ENCODE data around the gene MAGOHB. TPM values are rescaled to one million over a fixed set of nuclear protein-coding genes. Genes with fewer than 3 reads are reported as not detected.

MAGOHB gene
- total RNA-seq, 2 donors from 2014 or later, result 5.5 to 6.2 TPM

DNA sequence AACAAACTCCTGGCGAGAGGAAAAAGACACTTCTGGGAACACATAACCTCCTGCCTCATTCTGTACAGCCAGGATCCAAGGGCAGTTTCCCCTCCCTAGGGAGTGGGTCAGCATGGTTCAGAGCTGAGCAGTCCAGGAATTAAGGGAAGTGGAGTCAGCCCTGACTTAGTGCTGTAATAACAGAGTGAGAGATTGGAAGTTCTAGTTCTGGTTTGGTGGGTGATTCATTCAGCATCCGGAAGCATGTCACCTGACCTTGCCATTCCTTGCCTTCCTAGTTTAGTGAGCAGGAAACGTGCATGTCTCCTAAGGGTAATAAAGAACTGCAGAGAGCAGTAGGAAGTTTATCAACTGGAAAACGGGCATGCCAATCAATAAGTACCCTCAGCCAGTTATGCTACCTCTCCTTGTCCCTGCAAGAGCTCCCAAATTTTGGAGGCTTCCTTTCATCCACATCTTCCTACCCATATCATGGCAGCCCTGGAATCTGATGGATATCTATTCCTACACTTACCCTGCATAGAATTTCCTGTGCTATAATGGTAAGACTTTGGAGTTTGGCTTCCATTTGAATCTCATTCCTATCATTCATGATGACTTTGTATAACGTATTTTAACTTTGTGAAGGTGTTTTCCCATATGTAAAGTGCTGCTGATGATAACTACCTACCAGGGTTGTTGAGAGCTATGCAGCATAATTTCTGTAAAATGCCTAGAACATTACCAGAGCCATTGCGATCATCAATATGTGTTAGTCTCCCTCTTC lies 28.5 kb upstream of the MAGOHB start:
- TF ChIP-seq, protein P1, sequence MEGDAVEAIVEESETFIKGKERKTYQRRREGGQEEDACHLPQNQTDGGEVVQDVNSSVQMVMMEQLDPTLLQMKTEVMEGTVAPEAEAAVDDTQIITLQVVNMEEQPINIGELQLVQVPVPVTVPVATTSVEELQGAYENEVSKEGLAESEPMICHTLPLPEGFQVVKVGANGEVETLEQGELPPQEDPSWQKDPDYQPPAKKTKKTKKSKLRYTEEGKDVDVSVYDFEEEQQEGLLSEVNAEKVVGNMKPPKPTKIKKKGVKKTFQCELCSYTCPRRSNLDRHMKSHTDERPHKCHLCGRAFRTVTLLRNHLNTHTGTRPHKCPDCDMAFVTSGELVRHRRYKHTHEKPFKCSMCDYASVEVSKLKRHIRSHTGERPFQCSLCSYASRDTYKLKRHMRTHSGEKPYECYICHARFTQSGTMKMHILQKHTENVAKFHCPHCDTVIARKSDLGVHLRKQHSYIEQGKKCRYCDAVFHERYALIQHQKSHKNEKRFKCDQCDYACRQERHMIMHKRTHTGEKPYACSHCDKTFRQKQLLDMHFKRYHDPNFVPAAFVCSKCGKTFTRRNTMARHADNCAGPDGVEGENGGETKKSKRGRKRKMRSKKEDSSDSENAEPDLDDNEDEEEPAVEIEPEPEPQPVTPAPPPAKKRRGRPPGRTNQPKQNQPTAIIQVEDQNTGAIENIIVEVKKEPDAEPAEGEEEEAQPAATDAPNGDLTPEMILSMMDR (IDR thresholded peaks at IDR 0.05), result no peak
- no peak overlapping the region for H3K27ac ChIP-seq

DNA sequence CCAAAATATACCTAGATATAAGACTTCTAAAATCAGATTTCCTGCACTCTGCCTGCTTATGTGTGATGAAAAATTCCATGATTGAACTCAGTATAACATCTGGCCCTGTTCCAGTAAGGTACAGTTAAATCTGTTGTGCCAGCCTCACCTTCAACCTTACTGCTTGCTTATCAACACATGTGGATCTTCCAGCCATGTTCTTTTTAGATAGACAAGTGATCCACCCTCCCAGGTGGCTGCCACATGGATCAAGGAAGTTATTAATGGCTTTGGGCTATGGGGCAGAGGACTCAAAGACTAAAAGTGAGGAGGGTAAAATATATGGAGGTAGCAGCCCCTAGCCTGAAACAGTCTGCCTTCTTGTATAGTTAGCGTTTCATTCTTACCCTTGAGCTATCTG lies 25.3 kb upstream of the MAGOHB start:
- H3K36me3 ChIP-seq, result no peaks in the 10 kb centered on the region
- H3K9me3 ChIP-seq, result no peaks in the 10 kb centered on the region
- H3K27me3 ChIP-seq, result no peaks in the 10 kb centered on the region
- TF ChIP-seq, protein P1 (IDR thresholded peaks at IDR 0.05), result no peak
- no peaks in the 10 kb centered on the region for H3K4me1 ChIP-seq
- H3K4me3 ChIP-seq, result no peak overlapping the region
- DNase-seq (ENCODE audit: low spot score), result no peak
- no peak overlapping the region for H3K27ac ChIP-seq

More for the DNA sequence above, 28.5 kb upstream of the MAGOHB start:
- no peaks in the 10 kb centered on the region for H3K4me1 ChIP-seq
- no peak for DNase-seq (ENCODE audit: low spot score)
- H3K4me3 ChIP-seq, result no peak overlapping the region
- H3K9me3 ChIP-seq, result peaks cover 0 to 20% of the 10 kb centered on the region in 2 donors
- no peaks in the 10 kb centered on the region for H3K27me3 ChIP-seq
- H3K36me3 ChIP-seq, result no peaks in the 10 kb centered on the region

DNA sequence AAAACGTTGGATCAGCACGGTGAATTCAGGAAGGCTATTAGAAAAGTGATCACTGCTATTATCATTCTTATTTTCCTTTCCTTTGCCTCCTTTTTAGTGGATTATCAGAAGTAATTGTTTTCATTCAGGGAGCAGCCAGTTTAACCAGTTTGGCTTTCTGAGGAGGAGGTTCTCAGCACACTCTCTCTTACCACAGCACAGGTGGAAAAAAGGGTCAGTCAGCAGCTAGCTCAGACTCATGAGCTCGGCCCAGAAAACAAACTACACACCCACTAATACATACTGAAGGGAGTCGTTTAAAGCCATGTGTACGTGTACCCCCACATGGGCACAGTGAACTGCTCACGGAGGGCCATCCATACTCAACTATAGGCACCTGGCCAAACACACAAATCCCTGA lies 23.2 kb upstream of the MAGOHB start:
- no peaks in the 10 kb centered on the region for H3K4me1 ChIP-seq
- H3K27me3 ChIP-seq, result no peaks in the 10 kb centered on the region
- no peak overlapping the region for H3K4me3 ChIP-seq
- H3K36me3 ChIP-seq, result no peaks in the 10 kb centered on the region
- DNase-seq (ENCODE audit: low spot score), result no peak
- TF ChIP-seq, protein P1 (IDR thresholded peaks at IDR 0.05), result no peak
- no peaks in the 10 kb centered on the region for H3K9me3 ChIP-seq
- no peak overlapping the region for H3K27ac ChIP-seq

DNA sequence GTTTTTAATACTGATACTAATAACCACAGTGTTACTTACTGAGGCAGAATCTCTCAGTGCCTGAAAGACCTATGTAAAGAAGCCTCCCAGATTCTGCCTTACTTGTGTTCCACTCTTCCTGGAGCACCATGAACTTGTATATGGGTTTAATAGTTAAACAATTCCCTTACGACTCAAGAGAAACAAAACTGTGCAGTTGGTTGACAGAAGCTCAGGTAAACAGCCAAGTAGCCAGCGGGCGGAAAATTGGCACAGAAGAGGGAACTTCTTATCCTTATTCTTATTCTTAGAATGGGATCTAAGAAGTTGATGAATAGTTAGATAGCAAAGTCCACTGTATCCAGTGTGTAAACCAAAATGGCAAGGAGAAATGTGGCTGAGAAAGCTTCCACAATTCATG lies 22.7 kb upstream of the MAGOHB start:
- no peak overlapping the region for H3K4me3 ChIP-seq

DNA sequence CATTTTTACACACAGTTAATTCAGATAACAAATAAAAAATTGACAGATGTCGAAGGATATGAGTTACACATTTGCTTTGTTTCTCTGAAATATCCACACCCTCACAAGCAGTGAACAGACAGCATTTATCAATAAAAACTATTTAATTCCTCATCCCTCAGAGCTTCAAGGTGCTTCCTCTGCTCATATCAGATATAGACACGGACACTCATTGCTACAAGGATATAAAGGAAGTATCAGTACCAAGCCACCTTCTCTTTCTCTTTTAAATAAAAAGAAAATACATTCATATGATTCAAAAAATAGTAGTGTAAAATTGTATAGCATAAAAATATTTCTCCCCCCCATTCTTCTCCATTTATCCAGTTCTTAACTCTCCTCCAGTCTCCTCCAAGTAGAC lies 21.9 kb upstream of the MAGOHB start:
- H3K27ac ChIP-seq, result no peak overlapping the region
- DNase-seq (ENCODE audit: low spot score), result no peak
- H3K36me3 ChIP-seq, result no peaks in the 10 kb centered on the region
- TF ChIP-seq, protein P1 (IDR thresholded peaks at IDR 0.05), result no peak
- no peaks in the 10 kb centered on the region for H3K9me3 ChIP-seq
- no peaks in the 10 kb centered on the region for H3K4me1 ChIP-seq
- H3K4me3 ChIP-seq, result no peak overlapping the region
- no peaks in the 10 kb centered on the region for H3K27me3 ChIP-seq

More for the DNA sequence above, 22.7 kb upstream of the MAGOHB start:
- Histone ChIP-seq H3K36me3 (no peaks in the 10 kb centered on the region), H3K4me1 (no peaks in the 10 kb centered on the region), H3K27me3 (no peaks in the 10 kb centered on the region), H3K9me3 (no peaks in the 10 kb centered on the region), H3K27ac (no peak overlapping the region)
- TF ChIP-seq, protein P1 (IDR thresholded peaks at IDR 0.05), result no peak
- no peak for DNase-seq (ENCODE audit: low spot score)

DNA sequence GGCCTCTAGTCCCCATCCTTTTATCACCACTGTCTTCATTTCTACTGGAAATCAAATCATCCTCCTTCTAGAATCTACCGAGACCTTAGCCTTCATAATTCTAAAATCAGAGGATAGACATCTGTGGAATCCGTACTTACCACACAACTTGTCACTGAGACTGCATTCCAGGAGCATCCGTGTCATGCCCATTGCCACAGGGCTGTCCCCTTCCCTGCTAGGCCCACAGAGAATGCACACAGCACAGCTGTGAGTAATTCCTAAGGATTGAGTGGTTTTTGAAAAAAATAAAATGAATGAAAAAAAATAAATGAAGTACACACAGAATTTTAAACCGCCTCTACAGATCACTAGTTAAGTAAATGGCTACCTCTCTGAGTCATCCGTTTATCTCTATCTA lies 21.0 kb upstream of the MAGOHB start:
- TF ChIP-seq, protein P1 (IDR thresholded peaks at IDR 0.05), result no peak

More for the DNA sequence above, 21.0 kb upstream of the MAGOHB start:
- DNase-seq (ENCODE audit: low spot score), result no peak
- H3K27me3 ChIP-seq, result no peaks in the 10 kb centered on the region
- H3K4me3 ChIP-seq, result no peak overlapping the region
- H3K27ac ChIP-seq, result no peak overlapping the region
- no peaks in the 10 kb centered on the region for H3K36me3 ChIP-seq
- H3K4me1 ChIP-seq, result no peaks in the 10 kb centered on the region
- H3K9me3 ChIP-seq, result no peaks in the 10 kb centered on the region

Measured in right atrium auricular region (tissue), 2 donors.